ENCODE data around the gene OLFML2B. TPM values are rescaled to one million over a fixed set of nuclear protein-coding genes. Genes with fewer than 3 reads are reported as not detected.
"Not testable (repeated sequence)": the region's sequence is repeated elsewhere in the genome, so short reads cannot be mapped to it uniquely, and the experiment has no call there.

OLFML2B gene
- total RNA-seq, 1 donor, result 0.10 TPM

- Histone ChIP-seq H3K4me3 (ENCODE audit: low read length) (no peak overlapping the region), H3K27me3 (ENCODE audit: insufficient read depth, low read length) (no peaks in the 10 kb centered on the region), H3K9me3 (ENCODE audit: low read depth, low read length) (no peaks in the 10 kb centered on the region), H3K4me1 (ENCODE audit: insufficient read depth, low read length) (no peaks in the 10 kb centered on the region)
Observed at GRCh38 chr1:162055062-162055461, 31.4 kb upstream of the OLFML2B start.

GRCh38 chr1:162053949-162054348 lies 30.3 kb upstream of the OLFML2B start:
- H3K4me1 ChIP-seq (ENCODE audit: insufficient read depth, low read length); H3K27me3 ChIP-seq (ENCODE audit: insufficient read depth, low read length); H3K4me3 ChIP-seq (ENCODE audit: low read length); H3K9me3 ChIP-seq (ENCODE audit: low read depth, low read length): not testable (repeated sequence)

GRCh38 chr1:162046921-162047320 lies 23.3 kb upstream of the OLFML2B start:
- Histone ChIP-seq H3K9me3 (ENCODE audit: low read depth, low read length) (no peaks in the 10 kb centered on the region), H3K4me3 (ENCODE audit: low read length) (no peak overlapping the region), H3K4me1 (ENCODE audit: insufficient read depth, low read length) (no peaks in the 10 kb centered on the region), H3K27me3 (ENCODE audit: insufficient read depth, low read length) (peaks cover 4% of the 10 kb centered on the region)

GRCh38 chr1:162042361-162042760 lies 18.7 kb upstream of the OLFML2B start:
- no peak overlapping the region for H3K4me3 ChIP-seq (ENCODE audit: low read length)
- no peaks in the 10 kb centered on the region for H3K27me3 ChIP-seq (ENCODE audit: insufficient read depth, low read length)
- no peaks in the 10 kb centered on the region for H3K9me3 ChIP-seq (ENCODE audit: low read depth, low read length)
- no peaks in the 10 kb centered on the region for H3K4me1 ChIP-seq (ENCODE audit: insufficient read depth, low read length)

GRCh38 chr1:162040657-162041056 lies 17.0 kb upstream of the OLFML2B start:
- H3K27me3 ChIP-seq (ENCODE audit: insufficient read depth, low read length), result no peaks in the 10 kb centered on the region
- H3K9me3 ChIP-seq (ENCODE audit: low read depth, low read length), result no peaks in the 10 kb centered on the region

GRCh38 chr1:162040001-162040400 lies 16.3 kb upstream of the OLFML2B start:
- H3K4me3 ChIP-seq (ENCODE audit: low read length), result no peak overlapping the region

More at GRCh38 chr1:162040657-162041056, 17.0 kb upstream of the OLFML2B start:
- Histone ChIP-seq H3K4me1 (ENCODE audit: insufficient read depth, low read length) (no peaks in the 10 kb centered on the region), H3K4me3 (ENCODE audit: low read length) (no peak overlapping the region)

GRCh38 chr1:162038624-162039023 lies 15.0 kb upstream of the OLFML2B start:
- no peak overlapping the region for H3K4me3 ChIP-seq (ENCODE audit: low read length)
- H3K4me1 ChIP-seq (ENCODE audit: insufficient read depth, low read length), result no peaks in the 10 kb centered on the region
- H3K9me3 ChIP-seq (ENCODE audit: low read depth, low read length), result no peaks in the 10 kb centered on the region
- H3K27me3 ChIP-seq (ENCODE audit: insufficient read depth, low read length), result no peaks in the 10 kb centered on the region

More at GRCh38 chr1:162040001-162040400, 16.3 kb upstream of the OLFML2B start:
- no peaks in the 10 kb centered on the region for H3K4me1 ChIP-seq (ENCODE audit: insufficient read depth, low read length)
- no peaks in the 10 kb centered on the region for H3K9me3 ChIP-seq (ENCODE audit: low read depth, low read length)
- no peaks in the 10 kb centered on the region for H3K27me3 ChIP-seq (ENCODE audit: insufficient read depth, low read length)

GRCh38 chr1:162036163-162036562 lies 12.5 kb upstream of the OLFML2B start:
- Histone ChIP-seq H3K9me3 (ENCODE audit: low read depth, low read length) (no peaks in the 10 kb centered on the region), H3K27me3 (ENCODE audit: insufficient read depth, low read length) (no peaks in the 10 kb centered on the region), H3K4me3 (ENCODE audit: low read length) (no peak overlapping the region), H3K4me1 (ENCODE audit: insufficient read depth, low read length) (no peaks in the 10 kb centered on the region)

GRCh38 chr1:162035241-162035640 lies 11.6 kb upstream of the OLFML2B start:
- Histone ChIP-seq H3K4me1 (ENCODE audit: insufficient read depth, low read length) (no peaks in the 10 kb centered on the region), H3K27me3 (ENCODE audit: insufficient read depth, low read length) (no peaks in the 10 kb centered on the region), H3K9me3 (ENCODE audit: low read depth, low read length) (no peaks in the 10 kb centered on the region), H3K4me3 (ENCODE audit: low read length) (no peak overlapping the region)

- no peaks in the 10 kb centered on the region for H3K27me3 ChIP-seq (ENCODE audit: insufficient read depth, low read length)
- no peak overlapping the region for H3K4me3 ChIP-seq (ENCODE audit: low read length)
- peaks cover 9% of the 10 kb centered on the region for H3K4me1 ChIP-seq (ENCODE audit: insufficient read depth, low read length)
- H3K9me3 ChIP-seq (ENCODE audit: low read depth, low read length), result no peaks in the 10 kb centered on the region
Observed at GRCh38 chr1:162033428-162033827, 9.8 kb upstream of the OLFML2B start.

GRCh38 chr1:162030759-162031280 lies 7.2 kb upstream of the OLFML2B start:
- Histone ChIP-seq H3K4me1 (ENCODE audit: insufficient read depth, low read length) (peaks cover 11% of the 10 kb centered on the region), H3K4me3 (ENCODE audit: low read length) (no peak overlapping the region), H3K27me3 (ENCODE audit: insufficient read depth, low read length) (peaks cover 14% of the 10 kb centered on the region), H3K9me3 (ENCODE audit: low read depth, low read length) (no peaks in the 10 kb centered on the region)

GRCh38 chr1:162029157-162029556 lies 5.5 kb upstream of the OLFML2B start:
- H3K4me1 ChIP-seq (ENCODE audit: insufficient read depth, low read length), result peaks cover 14% of the 10 kb centered on the region

GRCh38 chr1:162028726-162029125 lies 5.1 kb upstream of the OLFML2B start:
- H3K27me3 ChIP-seq (ENCODE audit: insufficient read depth, low read length), result peaks cover 23% of the 10 kb centered on the region
- H3K4me3 ChIP-seq (ENCODE audit: low read length), result no peak overlapping the region
- H3K4me1 ChIP-seq (ENCODE audit: insufficient read depth, low read length), result peaks cover 18% of the 10 kb centered on the region
- H3K9me3 ChIP-seq (ENCODE audit: low read depth, low read length), result no peaks in the 10 kb centered on the region

More at GRCh38 chr1:162029157-162029556, 5.5 kb upstream of the OLFML2B start:
- Histone ChIP-seq H3K27me3 (ENCODE audit: insufficient read depth, low read length) (peaks cover 23% of the 10 kb centered on the region), H3K4me3 (ENCODE audit: low read length) (no peak overlapping the region), H3K9me3 (ENCODE audit: low read depth, low read length) (no peaks in the 10 kb centered on the region)

GRCh38 chr1:162026881-162027280 lies 3.2 kb upstream of the OLFML2B start:
- Histone ChIP-seq H3K27me3 (ENCODE audit: insufficient read depth, low read length) (peaks cover 33% of the 10 kb centered on the region), H3K4me3 (ENCODE audit: low read length) (no peak overlapping the region), H3K4me1 (ENCODE audit: insufficient read depth, low read length) (peaks cover 24% of the 10 kb centered on the region), H3K9me3 (ENCODE audit: low read depth, low read length) (no peaks in the 10 kb centered on the region)

GRCh38 chr1:162025541-162025940 lies 1.9 kb upstream of the OLFML2B start:
- H3K9me3 ChIP-seq (ENCODE audit: low read depth, low read length), result no peaks in the 10 kb centered on the region
- peaks cover 24% of the 10 kb centered on the region for H3K4me1 ChIP-seq (ENCODE audit: insufficient read depth, low read length)
- peaks cover 33% of the 10 kb centered on the region for H3K27me3 ChIP-seq (ENCODE audit: insufficient read depth, low read length)
- H3K4me3 ChIP-seq (ENCODE audit: low read length), result no peak overlapping the region

GRCh38 chr1:162023181-162023546 lies 505 bp downstream of the OLFML2B start:
- Histone ChIP-seq H3K27me3 (ENCODE audit: insufficient read depth, low read length) (peaks cover 31% of the 10 kb centered on the region), H3K4me1 (ENCODE audit: insufficient read depth, low read length) (peaks cover 13% of the 10 kb centered on the region), H3K4me3 (ENCODE audit: low read length) (peak overlapping the region; percentile 44), H3K9me3 (ENCODE audit: low read depth, low read length) (no peaks in the 10 kb centered on the region)
